ENCODE measurements around the gene RCCD1.

RCCD1 gene

DNA sequence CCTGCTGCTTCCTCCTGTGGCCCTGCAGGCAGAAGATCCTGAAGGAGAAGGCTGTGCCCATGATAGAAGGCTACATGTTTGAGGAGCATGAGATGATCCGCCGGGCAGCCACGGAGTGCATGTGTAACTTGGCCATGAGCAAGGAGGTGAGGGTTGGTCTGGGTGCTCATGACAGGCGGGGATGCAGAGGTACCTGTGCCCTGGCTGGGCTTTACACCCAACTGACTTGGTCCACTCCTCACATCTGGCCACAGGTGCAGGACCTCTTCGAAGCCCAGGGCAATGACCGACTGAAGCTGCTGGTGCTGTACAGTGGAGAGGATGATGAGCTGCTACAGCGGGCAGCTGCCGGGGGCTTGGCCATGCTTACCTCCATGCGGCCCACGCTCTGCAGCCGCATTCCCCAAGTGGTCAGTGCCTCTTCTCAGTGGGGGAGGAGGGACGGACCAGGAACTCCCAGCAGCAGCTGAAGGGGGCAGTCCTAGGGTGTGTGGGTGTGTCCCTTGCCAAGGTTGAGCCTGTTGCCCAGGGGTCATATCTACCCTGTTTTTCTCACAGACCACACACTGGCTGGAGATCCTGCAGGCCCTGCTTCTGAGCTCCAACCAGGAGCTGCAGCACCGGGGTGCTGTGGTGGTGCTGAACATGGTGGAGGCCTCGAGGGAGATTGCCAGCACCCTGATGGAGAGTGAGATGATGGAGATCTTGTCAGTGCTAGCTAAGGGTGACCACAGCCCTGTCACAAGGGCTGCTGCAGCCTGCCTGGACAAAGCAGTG lies 1.6 kb upstream of the RCCD1 start:
- peaks cover 0 to 57% (median 51%) of the 10 kb centered on the region in 5 donors for H3K36me3 ChIP-seq (ENCODE audit: control insufficient read depth in 5 of 5, insufficient read depth in 5 of 5, low read length in 5 of 5)
- H3K4me3 ChIP-seq (ENCODE audit: low read depth in 1 of 5, low read length in 5 of 5) = no peak overlapping the region

DNA sequence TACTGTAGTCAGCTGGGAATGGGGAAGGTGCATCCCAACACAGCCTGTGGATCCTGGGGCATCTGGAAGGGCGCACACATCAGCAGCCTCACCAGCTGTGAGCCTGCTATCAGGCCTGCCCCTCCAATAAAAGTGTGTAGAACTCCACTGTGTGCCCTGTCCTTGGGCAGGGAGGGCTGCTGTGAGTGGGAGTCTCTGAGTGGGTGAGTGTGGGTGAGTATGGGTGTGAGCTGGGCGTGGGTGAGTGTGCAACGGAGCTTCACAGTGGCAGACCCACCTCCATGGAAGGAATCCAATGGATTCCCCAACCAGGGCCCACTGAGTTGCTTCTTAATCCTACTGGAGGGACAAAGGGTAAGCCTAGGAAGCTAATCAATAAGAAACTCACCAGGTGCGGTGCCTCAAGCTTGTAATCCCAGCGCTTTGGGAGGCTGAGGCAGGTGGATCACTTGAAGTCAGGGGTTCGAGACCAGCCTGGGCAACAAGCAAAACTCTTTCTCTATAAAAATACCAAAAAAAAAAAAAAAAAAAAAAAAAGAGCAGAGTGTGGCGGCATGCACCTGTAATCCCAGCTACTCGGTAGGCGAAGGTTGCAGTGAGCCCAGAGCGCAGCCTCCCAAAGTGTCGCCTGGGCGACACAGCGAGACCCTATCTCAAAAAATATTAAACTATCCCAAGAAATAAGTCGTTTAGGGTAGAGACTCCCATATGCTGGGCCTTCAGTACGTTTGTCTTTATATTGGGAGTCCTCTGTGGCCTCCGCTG lies 555 bp upstream of the RCCD1 start:
- peak overlapping the region in 2 of 5 donors; percentile 74 to 85 for H3K4me3 ChIP-seq (ENCODE audit: low read depth in 1 of 5, low read length in 5 of 5)
- H3K9ac ChIP-seq (ENCODE audit: low read length in 5 of 5) = peak overlapping the region in 1 of 5 donors; percentile 85
- H3K36me3 ChIP-seq (ENCODE audit: control insufficient read depth in 5 of 5, insufficient read depth in 5 of 5, low read length in 5 of 5) = peaks cover 0 to 48% (median 44%) of the 10 kb centered on the region in 5 donors

More for the DNA sequence above, 1.6 kb upstream of the RCCD1 start:
- no peak overlapping the region for H3K27ac ChIP-seq (ENCODE audit: low read depth, low read length)
- no peak overlapping the region for H3K9ac ChIP-seq (ENCODE audit: low read length in 5 of 5)
- no peaks in the 10 kb centered on the region for H3K9me3 ChIP-seq (ENCODE audit: control insufficient read depth in 5 of 5, low read length in 5 of 5)
- H3K4me1 ChIP-seq (ENCODE audit: control insufficient read depth in 5 of 5, insufficient read depth in 5 of 5, low read length in 5 of 5) = peaks cover 0 to 33% (median 28%) of the 10 kb centered on the region in 5 donors
- H3K27me3 ChIP-seq (ENCODE audit: control insufficient read depth in 5 of 5, insufficient read depth in 4 of 5, low read length in 5 of 5) = no peaks in the 10 kb centered on the region

DNA sequence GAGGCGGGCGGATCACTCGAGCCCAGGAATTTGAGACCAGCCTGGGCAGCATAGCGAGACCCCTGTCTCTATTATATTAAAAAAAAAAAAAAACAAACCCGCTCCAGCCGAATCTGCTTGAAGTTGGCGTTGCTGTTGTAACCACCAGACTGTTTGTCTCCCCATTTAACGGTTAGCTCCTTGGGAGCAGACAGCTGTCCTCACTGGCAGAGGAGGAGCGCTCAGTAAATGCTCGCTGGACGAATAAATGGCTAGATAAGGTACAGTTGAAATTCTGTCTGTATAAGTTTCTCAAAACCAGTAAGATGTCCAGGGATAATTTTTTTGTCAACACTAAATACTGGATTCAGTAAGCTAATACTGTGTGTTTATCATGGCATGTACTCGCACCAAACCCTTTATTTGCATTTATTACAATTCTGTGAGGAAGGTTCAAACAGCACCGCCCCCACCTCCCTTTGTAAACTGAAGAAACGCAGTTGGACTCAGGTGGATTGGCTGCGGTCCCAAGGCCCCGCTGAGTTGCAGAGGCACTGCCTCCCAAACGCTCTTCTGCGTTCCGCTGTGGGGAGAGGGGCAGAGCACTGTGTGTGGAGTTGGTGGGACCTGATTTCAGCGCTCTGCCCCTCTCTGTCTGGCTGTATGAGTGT lies 1.1 kb downstream of the RCCD1 start:
- peak overlapping the region in 1 of 5 donors; percentile 85 for H3K4me3 ChIP-seq (ENCODE audit: low read depth in 1 of 5, low read length in 5 of 5)
- no peaks in the 10 kb centered on the region for H3K9me3 ChIP-seq (ENCODE audit: control insufficient read depth in 5 of 5, low read length in 5 of 5)
- H3K4me1 ChIP-seq (ENCODE audit: control insufficient read depth in 5 of 5, insufficient read depth in 5 of 5, low read length in 5 of 5) = peaks cover 0 to 43% (median 38%) of the 10 kb centered on the region in 5 donors
- H3K27me3 ChIP-seq (ENCODE audit: control insufficient read depth in 5 of 5, insufficient read depth in 4 of 5, low read length in 5 of 5) = no peaks in the 10 kb centered on the region
- peak overlapping the region in 2 of 5 donors; percentile 88 to 93 for H3K9ac ChIP-seq (ENCODE audit: low read length in 5 of 5)
- H3K36me3 ChIP-seq (ENCODE audit: control insufficient read depth in 5 of 5, insufficient read depth in 5 of 5, low read length in 5 of 5) = peaks cover 0 to 42% (median 36%) of the 10 kb centered on the region in 5 donors
- no peak overlapping the region for H3K27ac ChIP-seq (ENCODE audit: low read depth, low read length)

More for the DNA sequence above, 555 bp upstream of the RCCD1 start:
- peaks cover 0 to 33% (median 28%) of the 10 kb centered on the region in 5 donors for H3K4me1 ChIP-seq (ENCODE audit: control insufficient read depth in 5 of 5, insufficient read depth in 5 of 5, low read length in 5 of 5)
- no peaks in the 10 kb centered on the region for H3K9me3 ChIP-seq (ENCODE audit: control insufficient read depth in 5 of 5, low read length in 5 of 5)
- H3K27ac ChIP-seq (ENCODE audit: low read depth, low read length) = peak overlapping the region; percentile 91
- no peaks in the 10 kb centered on the region for H3K27me3 ChIP-seq (ENCODE audit: control insufficient read depth in 5 of 5, insufficient read depth in 4 of 5, low read length in 5 of 5)

DNA sequence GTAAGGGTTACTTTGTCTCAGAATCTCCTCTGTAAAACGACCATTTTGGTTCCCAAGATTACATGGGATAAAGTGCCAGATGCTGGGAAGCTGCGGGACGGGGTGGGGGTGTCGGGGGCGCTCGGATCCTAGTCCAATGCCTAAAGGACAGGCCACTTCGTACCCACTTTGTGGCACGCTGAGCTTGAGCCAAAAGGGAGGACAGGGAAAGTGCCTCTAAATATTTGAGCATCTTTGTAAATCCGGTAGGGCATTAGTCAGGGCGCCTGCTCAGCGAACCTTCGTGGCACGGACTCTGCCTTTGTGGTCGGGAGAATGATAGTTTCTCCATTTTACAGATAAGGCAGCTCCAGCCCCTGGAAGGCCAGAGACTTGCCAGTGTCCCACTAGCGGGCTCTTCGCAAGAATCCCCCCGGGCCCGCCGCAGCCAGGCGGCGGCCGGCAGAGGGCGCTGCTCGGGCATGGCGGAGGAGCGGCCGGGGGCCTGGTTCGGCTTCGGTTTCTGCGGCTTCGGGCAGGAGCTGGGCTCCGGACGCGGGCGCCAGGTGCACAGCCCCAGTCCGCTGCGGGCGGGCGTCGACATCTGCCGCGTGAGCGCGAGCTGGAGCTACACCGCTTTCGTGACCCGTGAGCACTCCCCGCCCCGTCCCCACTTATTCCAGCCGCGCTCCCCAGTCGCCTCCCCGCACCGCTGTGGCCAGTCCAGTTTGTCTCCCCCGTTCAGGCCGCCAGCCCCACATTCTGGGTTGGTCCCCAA lies 1.8 kb downstream of the RCCD1 start:
- peaks cover 0 to 47% (median 42%) of the 10 kb centered on the region in 5 donors for H3K4me1 ChIP-seq (ENCODE audit: control insufficient read depth in 5 of 5, insufficient read depth in 5 of 5, low read length in 5 of 5)
- peaks cover 0 to 42% (median 36%) of the 10 kb centered on the region in 5 donors for H3K36me3 ChIP-seq (ENCODE audit: control insufficient read depth in 5 of 5, insufficient read depth in 5 of 5, low read length in 5 of 5)
- H3K27ac ChIP-seq (ENCODE audit: low read depth, low read length) = no peak overlapping the region
- H3K27me3 ChIP-seq (ENCODE audit: control insufficient read depth in 5 of 5, insufficient read depth in 4 of 5, low read length in 5 of 5) = no peaks in the 10 kb centered on the region
- H3K9ac ChIP-seq (ENCODE audit: low read length in 5 of 5) = peak overlapping the region in 4 of 5 donors; percentile 37 to 84 (median 70)
- H3K9me3 ChIP-seq (ENCODE audit: control insufficient read depth in 5 of 5, low read length in 5 of 5) = no peaks in the 10 kb centered on the region
- H3K4me3 ChIP-seq (ENCODE audit: low read depth in 1 of 5, low read length in 5 of 5) = peak overlapping the region in 4 of 5 donors; percentile 69 to 79 (median 72)

DNA sequence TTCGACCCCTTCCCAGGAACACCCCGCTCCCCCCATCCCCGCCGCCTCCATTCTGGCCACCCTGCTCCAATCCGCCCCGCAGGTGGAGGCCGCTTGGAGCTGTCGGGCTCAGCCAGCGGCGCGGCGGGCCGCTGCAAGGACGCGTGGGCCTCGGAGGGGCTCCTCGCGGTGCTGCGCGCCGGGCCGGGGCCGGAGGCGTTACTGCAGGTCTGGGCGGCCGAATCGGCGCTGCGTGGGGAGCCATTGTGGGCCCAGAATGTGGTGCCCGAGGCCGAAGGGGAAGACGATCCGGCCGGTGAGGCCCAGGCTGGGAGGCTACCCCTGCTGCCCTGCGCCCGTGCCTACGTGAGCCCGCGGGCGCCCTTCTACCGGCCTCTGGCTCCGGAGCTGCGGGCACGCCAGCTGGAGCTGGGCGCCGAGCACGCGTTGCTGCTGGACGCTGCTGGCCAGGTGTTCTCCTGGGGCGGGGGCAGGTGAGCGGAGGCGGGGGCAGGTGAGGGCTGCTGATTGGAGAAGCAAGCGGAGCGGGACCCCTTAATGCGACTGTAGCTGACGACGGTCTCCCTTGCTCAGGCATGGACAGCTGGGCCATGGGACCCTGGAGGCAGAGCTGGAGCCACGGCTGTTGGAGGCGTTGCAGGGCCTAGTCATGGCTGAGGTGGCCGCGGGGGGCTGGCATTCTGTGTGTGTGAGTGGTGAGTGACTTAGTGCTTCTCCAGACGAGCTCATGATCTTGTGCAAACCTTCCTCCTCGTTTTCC lies 2.5 kb downstream of the RCCD1 start:
- Histone ChIP-seq H3K9me3 (ENCODE audit: control insufficient read depth in 5 of 5, low read length in 5 of 5) (no peaks in the 10 kb centered on the region), H3K27me3 (ENCODE audit: control insufficient read depth in 5 of 5, insufficient read depth in 4 of 5, low read length in 5 of 5) (no peaks in the 10 kb centered on the region), H3K4me1 (ENCODE audit: control insufficient read depth in 5 of 5, insufficient read depth in 5 of 5, low read length in 5 of 5) (peaks cover 0 to 47% (median 42%) of the 10 kb centered on the region in 5 donors), H3K4me3 (ENCODE audit: low read depth in 1 of 5, low read length in 5 of 5) (peak overlapping the region in 4 of 5 donors; percentile 69 to 79 (median 72)), H3K36me3 (ENCODE audit: control insufficient read depth in 5 of 5, insufficient read depth in 5 of 5, low read length in 5 of 5) (peaks cover 0 to 42% (median 36%) of the 10 kb centered on the region in 5 donors), H3K9ac (ENCODE audit: low read length in 5 of 5) (peak overlapping the region in 4 of 5 donors; percentile 67 to 84 (median 71)), H3K27ac (ENCODE audit: low read depth, low read length) (no peak overlapping the region)

- H3K4me1 ChIP-seq (ENCODE audit: control insufficient read depth in 5 of 5, insufficient read depth in 5 of 5, low read length in 5 of 5) = peaks cover 0 to 47% (median 42%) of the 10 kb centered on the region in 5 donors
- H3K9me3 ChIP-seq (ENCODE audit: control insufficient read depth in 5 of 5, low read length in 5 of 5) = no peaks in the 10 kb centered on the region
- no peak overlapping the region for H3K27ac ChIP-seq (ENCODE audit: low read depth, low read length)
- no peaks in the 10 kb centered on the region for H3K27me3 ChIP-seq (ENCODE audit: control insufficient read depth in 5 of 5, insufficient read depth in 4 of 5, low read length in 5 of 5)
- peaks cover 0 to 40% (median 33%) of the 10 kb centered on the region in 5 donors for H3K36me3 ChIP-seq (ENCODE audit: control insufficient read depth in 5 of 5, insufficient read depth in 5 of 5, low read length in 5 of 5)
- peak overlapping the region in 4 of 5 donors; percentile 67 to 84 (median 71) for H3K9ac ChIP-seq (ENCODE audit: low read length in 5 of 5)
- peak overlapping the region in 3 of 5 donors; percentile 69 to 79 (median 74) for H3K4me3 ChIP-seq (ENCODE audit: low read depth in 1 of 5, low read length in 5 of 5)
Observed at GRCh38 chr15:90957791-90958190, 3.1 kb downstream of the RCCD1 start.

- Histone ChIP-seq H3K36me3 (ENCODE audit: control insufficient read depth in 5 of 5, insufficient read depth in 5 of 5, low read length in 5 of 5) (peaks cover 0 to 41% (median 25%) of the 10 kb centered on the region in 5 donors), H3K4me3 (ENCODE audit: low read depth in 1 of 5, low read length in 5 of 5) (no peak overlapping the region), H3K27me3 (ENCODE audit: control insufficient read depth in 5 of 5, insufficient read depth in 4 of 5, low read length in 5 of 5) (no peaks in the 10 kb centered on the region), H3K27ac (ENCODE audit: low read depth, low read length) (no peak overlapping the region), H3K4me1 (ENCODE audit: control insufficient read depth in 5 of 5, insufficient read depth in 5 of 5, low read length in 5 of 5) (peaks cover 0 to 47% (median 42%) of the 10 kb centered on the region in 5 donors), H3K9ac (ENCODE audit: low read length in 5 of 5) (no peak overlapping the region), H3K9me3 (ENCODE audit: control insufficient read depth in 5 of 5, low read length in 5 of 5) (no peaks in the 10 kb centered on the region)
Observed at GRCh38 chr15:90959028-90959595, 4.4 kb downstream of the RCCD1 start.

- Histone ChIP-seq H3K4me1 (ENCODE audit: control insufficient read depth in 5 of 5, insufficient read depth in 5 of 5, low read length in 5 of 5) (peaks cover 0 to 45% (median 39%) of the 10 kb centered on the region in 5 donors), H3K4me3 (ENCODE audit: low read depth in 1 of 5, low read length in 5 of 5) (no peak overlapping the region), H3K9ac (ENCODE audit: low read length in 5 of 5) (no peak overlapping the region), H3K36me3 (ENCODE audit: control insufficient read depth in 5 of 5, insufficient read depth in 5 of 5, low read length in 5 of 5) (peaks cover 0 to 42% (median 25%) of the 10 kb centered on the region in 5 donors), H3K9me3 (ENCODE audit: control insufficient read depth in 5 of 5, low read length in 5 of 5) (no peaks in the 10 kb centered on the region), H3K27ac (ENCODE audit: low read depth, low read length) (no peak overlapping the region), H3K27me3 (ENCODE audit: control insufficient read depth in 5 of 5, insufficient read depth in 4 of 5, low read length in 5 of 5) (no peaks in the 10 kb centered on the region)
Observed at GRCh38 chr15:90959894-90960293, 5.2 kb downstream of the RCCD1 start.

All from subcutaneous abdominal adipose tissue (tissue), 5 donors.